BE2C (cell line): ENCODE data around the gene DCLK2.

Source experiments
- DNase-seq: peaks from one replicate; pipeline ENCODE4 v3.0.0-alpha.2; 2020
- H3K27me3 ChIP-seq: fragments of 250-450 bp; sonication (Bioruptor Pico); 2 replicates; pipeline ENCODE4 v1.5.1; 2020; ENCODE audit warnings: mild to moderate bottlenecking
- H3K36me3 ChIP-seq: fragments of 250-450 bp; sonication (Bioruptor Pico); 2 replicates; pipeline ENCODE4 v1.5.1; 2020; ENCODE audit warnings: mild to moderate bottlenecking
- H3K4me1 ChIP-seq: fragments of 250-450 bp; sonication (Bioruptor Pico); 2 replicates; pipeline ENCODE4 v1.5.1; 2020
- H3K4me3 ChIP-seq: 2 replicates; pipeline ENCODE4 v1.5.1; 2011; ENCODE audit warnings: low read depth, low read length
- H3K9me3 ChIP-seq: fragments of 250-450 bp; sonication (Bioruptor Pico); 2 replicates; pipeline ENCODE4 v1.5.1; 2020
- CTCF ChIP-seq: IDR thresholded peaks from 2 replicates; pipeline ENCODE4 v1.5.1; 2012; ENCODE audit warnings: mild to moderate bottlenecking, low read depth, low read length

DCLK2 gene

GRCh38 chr4:150164956-150165629 lies 86.8 kb downstream of the DCLK2 start:
- TF ChIP-seq CTCF, result no peak
- no peak for DNase-seq

GRCh38 chr4:150167054-150167453 lies 88.8 kb downstream of the DCLK2 start:
- Histone ChIP-seq H3K4me3 (no peak overlapping the region), H3K9me3 (no peaks in the 10 kb centered on the region), H3K27me3 (no peaks in the 10 kb centered on the region), H3K36me3 (no peaks in the 10 kb centered on the region), H3K4me1 (peaks cover 10% of the 10 kb centered on the region; the same call in 1 of the 2 replicates)
- DNase-seq, result no peak
- no peak for TF ChIP-seq CTCF

More at GRCh38 chr4:150164956-150165629, 86.8 kb downstream of the DCLK2 start:
- no peaks in the 10 kb centered on the region for H3K36me3 ChIP-seq
- no peaks in the 10 kb centered on the region for H3K9me3 ChIP-seq
- peaks cover 25% of the 10 kb centered on the region for H3K4me1 ChIP-seq
- no peak overlapping the region for H3K4me3 ChIP-seq
- H3K27me3 ChIP-seq, result no peaks in the 10 kb centered on the region

GRCh38 chr4:150173432-150173861 lies 95.2 kb downstream of the DCLK2 start:
- TF ChIP-seq CTCF, result no peak
- DNase-seq, result no peak
- H3K4me1 ChIP-seq, result peaks cover 7% of the 10 kb centered on the region; the same call in 1 of the 2 replicates
- no peak overlapping the region for H3K4me3 ChIP-seq
- no peaks in the 10 kb centered on the region for H3K27me3 ChIP-seq
- H3K9me3 ChIP-seq, result no peaks in the 10 kb centered on the region
- H3K36me3 ChIP-seq, result no peaks in the 10 kb centered on the region

- no peak for DNase-seq
- no peak for TF ChIP-seq CTCF
These were observed 95.7 kb downstream of the DCLK2 start for GRCh38 chr4:150173982-150174398.

GRCh38 chr4:150176547-150176946 lies 98.3 kb downstream of the DCLK2 start:
- H3K4me3 ChIP-seq, result no peak overlapping the region
- no peaks in the 10 kb centered on the region for H3K36me3 ChIP-seq
- peaks cover 7% of the 10 kb centered on the region; the same call in 1 of the 2 replicates for H3K4me1 ChIP-seq
- TF ChIP-seq CTCF, result no peak
- peak; percentile 21 for DNase-seq
- H3K9me3 ChIP-seq, result no peaks in the 10 kb centered on the region
- no peaks in the 10 kb centered on the region for H3K27me3 ChIP-seq

More at GRCh38 chr4:150173982-150174398, 95.7 kb downstream of the DCLK2 start:
- Histone ChIP-seq H3K9me3 (no peaks in the 10 kb centered on the region), H3K36me3 (no peaks in the 10 kb centered on the region), H3K4me1 (peaks cover 7% of the 10 kb centered on the region; the same call in 1 of the 2 replicates), H3K4me3 (no peak overlapping the region), H3K27me3 (no peaks in the 10 kb centered on the region)

GRCh38 chr4:150178161-150178560 lies 99.9 kb downstream of the DCLK2 start:
- no peak for TF ChIP-seq CTCF
- no peaks in the 10 kb centered on the region for H3K9me3 ChIP-seq
- H3K4me1 ChIP-seq, result peaks cover 7% of the 10 kb centered on the region; the same call in 1 of the 2 replicates
- DNase-seq, result no peak
- no peaks in the 10 kb centered on the region for H3K27me3 ChIP-seq
- H3K36me3 ChIP-seq, result no peaks in the 10 kb centered on the region
- no peak overlapping the region for H3K4me3 ChIP-seq
